GM21825 (cell line): ENCODE data around the gene IGF1R.

Experiments
- ATAC-seq: cut with Tn5 transposase; IDR thresholded peaks from one replicate; pipeline ENCODE4 v1.9.1; 2021; ENCODE audit warnings: mild to moderate bottlenecking, moderate library complexity; ENCODE audit not compliant: unreplicated experiment

IGF1R gene

DNA sequence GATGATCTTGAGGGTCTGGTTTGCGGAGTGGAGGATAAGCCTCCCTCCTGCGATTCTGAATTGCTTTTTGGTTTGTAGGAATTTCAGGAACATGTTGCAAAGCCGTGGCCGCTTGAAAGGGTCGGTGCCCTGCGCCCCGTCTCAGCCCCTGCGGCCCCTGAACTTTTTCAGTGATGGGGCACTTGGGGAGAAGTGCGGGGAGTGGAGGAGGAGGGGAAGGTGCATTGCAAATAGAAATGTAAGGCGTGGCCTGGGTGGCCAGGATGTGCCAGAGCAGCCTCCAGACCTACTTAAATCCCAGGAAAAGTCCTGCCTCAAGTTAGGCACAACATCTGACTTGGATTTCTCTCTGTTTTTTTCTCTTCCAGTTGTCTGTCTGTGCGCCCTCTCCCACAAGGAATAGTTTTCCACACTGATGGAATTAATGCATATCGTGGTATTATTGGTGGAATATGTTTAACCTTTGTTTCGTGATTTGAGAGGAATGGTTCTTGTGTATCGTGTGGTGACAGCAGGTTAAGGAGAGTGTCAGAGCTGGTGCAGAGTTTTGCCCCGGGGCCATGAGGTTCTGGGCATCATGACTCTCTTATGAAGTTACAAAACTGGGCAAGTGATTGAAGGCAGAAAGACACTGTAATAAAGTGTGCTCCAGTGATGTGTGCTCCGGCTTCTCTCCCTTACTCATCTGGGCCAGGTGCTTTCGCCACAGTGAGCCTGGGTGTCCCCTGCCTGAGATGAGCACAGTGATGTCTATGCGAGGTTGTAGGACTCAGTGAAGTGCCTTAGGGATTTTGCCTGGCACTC, 205.5 kb downstream of the IGF1R start:
- no peak for ATAC-seq

DNA sequence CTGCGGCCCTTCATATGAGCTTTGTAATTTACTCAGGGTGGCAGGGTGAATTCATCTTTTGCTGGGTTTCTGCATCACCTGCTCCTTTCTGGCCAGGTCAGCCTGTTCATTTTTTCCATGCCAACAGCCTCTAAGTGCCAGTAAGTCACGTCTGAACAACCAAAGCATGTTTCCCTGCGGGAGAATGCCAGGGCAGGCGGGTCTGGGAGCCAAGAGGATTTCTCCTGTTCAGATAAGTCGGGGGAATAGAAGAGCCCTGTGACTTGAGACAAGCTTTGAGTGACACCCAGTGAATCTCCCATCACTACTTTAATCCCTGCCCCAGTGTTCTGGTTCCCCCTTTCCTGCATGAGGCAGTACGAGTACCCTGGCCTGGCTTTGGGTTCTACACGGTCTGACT, 206.2 kb downstream of the IGF1R start:
- no peak for ATAC-seq

DNA sequence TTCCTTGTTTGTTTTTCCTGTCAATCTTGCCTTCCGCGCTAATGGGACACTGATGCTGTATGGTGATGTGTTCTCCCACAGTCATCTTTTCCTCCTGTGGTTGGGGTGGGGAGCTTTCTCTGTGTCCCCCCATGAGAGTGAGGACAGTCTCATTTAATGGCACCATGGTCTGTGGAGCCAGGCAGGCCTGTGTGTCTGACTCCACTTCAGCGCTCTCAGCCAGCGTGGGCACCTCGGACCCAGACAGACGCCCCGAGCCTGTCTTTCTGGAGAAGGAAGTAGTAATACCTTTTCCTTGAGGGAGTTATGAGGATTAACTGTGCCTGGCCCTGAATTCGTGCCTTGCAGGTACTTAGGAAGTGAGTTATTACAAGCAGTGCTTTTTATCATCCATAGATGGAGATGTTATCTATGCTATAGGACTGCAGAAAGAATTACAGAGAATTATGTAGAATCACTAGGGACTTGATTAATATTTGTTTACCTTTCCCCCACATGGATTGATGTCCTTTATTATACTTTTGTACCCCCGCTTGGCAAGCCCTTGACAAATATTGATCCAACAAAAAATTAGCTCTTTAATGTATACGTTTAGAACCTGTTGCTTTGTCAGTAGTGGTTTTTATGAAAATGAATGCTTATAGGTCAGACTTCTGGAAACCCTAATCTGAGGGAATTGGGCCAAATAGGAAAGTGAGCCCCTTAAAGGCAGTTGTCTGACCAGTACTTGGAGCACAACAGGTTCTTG, 206.9 kb downstream of the IGF1R start:
- ATAC-seq = no peak

DNA sequence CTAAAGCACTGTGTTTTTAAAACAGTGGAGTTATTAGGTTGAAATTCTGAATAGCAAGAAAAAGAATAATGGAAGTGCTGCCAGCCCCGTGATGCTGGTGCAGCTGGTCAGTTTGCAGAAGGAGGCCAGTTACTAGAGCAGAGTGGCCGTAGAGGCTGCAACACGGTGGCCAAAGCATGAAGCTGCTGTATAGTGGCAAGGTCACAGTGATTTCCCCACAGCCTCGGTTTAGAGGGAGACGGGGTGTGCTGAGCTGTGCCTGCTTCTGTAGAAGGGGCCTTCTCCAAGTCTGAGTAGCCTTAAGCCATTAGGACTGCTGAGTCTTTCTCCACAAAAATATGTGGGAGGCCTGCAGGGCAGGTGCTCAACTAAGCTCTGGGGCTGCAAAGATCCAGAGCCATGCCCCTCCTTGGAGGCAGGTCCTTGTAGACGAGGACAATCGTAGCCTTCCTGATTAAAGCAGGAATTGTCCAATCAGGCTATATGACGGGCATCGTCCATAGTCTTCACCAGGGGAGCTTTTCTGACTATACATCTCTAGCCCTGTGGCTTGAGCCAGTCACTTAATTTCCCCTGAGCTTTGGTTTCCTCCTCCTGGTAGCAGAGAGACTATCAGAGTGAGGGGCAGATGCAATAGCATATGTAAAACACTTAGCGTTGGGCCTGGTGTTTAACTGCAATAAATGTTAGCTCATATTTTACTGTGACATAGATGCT, 207.6 kb downstream of the IGF1R start:
- ATAC-seq = no peak

DNA sequence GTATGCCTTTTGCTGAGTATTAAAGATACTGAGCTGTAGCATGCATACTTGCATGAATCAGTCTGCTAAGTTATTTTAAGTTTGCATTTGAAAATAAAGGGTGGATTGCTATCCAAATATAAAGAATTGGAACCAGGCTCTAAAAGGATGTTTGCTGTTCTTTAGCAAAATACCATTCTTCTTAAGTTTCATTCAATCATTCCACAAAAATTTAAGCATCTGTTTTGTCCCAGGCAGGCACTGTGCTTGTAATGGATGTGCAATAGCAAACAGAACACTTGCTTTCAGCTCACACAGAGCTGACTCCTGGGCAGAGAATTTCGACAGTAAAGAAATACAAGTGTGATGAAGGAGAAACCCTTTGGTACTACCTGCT, 208.2 kb downstream of the IGF1R start:
- no peak for ATAC-seq

DNA sequence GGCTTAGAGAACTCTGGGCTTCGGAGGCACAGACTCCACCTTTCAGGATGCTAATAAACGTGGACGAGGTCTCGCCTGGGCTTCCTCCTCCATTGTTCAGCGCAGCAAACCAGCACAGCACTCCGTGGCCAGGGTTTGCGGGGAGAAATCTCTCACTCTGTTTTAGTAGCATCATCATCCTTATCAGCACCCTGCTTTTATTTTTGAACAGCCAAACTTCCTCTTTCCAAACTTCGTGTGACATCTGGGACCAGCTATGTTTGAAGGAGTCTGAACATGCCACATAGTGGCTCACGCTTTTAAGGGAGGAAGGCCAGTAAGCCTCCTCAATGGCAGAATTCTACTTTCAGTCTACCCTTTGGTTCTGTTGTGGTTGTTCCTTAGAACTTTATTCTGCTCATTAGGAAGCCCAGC, 210.3 kb downstream of the IGF1R start:
- ATAC-seq = no peak

DNA sequence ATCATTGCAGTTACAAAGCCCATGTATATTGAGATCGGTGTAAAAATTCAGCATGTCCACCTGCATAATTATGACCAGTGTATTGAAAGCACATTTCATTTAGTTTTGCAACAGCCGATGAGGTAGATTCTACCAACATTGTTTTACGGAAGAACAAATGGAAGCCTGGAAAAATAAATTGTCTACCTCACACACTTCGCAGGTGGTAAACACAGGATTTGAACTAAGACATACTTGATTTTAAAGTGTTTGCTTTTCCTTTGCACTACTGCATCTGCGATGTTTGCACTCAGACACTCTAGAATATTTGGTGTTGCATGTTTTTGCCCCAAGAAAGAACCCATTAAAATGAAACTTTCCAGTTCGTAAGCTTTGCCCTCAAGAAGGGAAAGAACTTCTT, 210.8 kb downstream of the IGF1R start:
- no peak for ATAC-seq

DNA sequence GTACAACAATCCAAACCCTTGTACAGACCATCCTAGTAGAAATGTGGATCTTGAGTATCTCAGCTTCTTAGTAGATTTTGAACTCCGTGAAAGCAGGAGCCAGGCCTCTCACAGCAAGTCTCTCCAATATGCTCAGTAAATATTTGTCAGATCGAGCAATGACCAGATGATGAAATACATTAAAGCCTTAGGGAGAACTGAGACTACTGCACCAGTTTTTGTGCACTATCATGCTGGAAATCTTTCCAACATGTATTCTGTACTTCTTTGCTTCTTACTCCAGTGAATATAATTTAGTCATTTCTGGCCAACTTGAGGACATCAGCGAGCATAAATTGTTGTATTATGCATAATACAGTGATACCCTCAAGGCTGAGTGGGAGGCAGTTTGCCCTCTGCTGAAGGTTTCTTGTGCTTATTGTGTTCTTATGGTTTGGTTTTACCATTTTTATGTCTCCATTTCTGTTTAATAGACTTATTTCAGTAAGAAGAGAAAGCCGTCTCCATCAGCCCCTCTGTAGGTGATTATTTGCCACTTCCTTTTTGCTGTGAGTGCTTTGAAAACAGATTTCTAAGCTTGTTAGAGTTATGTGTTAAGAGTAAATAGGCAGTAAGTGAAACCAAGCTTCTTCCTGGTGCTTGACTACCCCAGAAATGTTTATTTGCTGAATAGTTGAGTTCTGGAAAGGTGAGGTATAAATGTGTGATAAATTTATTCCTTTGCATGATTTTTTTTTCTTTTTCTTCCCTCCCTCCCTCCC, 212.1 kb downstream of the IGF1R start:
- ATAC-seq = no peak

DNA sequence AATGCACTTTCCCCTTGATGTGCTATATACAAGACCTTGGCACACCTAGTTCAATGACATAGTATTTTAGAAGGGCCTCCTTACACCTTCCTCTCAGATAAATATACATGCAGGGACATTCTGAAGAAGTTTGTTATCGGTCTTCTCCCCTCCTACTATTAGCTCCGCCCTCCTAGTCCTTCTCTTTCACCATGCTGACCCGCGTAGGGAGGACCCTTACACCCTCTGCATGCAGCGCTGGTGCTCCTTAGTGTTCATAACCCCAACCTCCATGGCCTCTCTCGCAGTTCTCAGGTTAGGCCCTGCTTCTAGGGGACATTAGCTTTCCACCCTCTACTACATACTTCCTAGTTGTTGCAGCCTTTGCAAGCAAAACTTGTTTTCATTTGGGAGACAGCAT, 212.8 kb downstream of the IGF1R start:
- no peak for ATAC-seq

DNA sequence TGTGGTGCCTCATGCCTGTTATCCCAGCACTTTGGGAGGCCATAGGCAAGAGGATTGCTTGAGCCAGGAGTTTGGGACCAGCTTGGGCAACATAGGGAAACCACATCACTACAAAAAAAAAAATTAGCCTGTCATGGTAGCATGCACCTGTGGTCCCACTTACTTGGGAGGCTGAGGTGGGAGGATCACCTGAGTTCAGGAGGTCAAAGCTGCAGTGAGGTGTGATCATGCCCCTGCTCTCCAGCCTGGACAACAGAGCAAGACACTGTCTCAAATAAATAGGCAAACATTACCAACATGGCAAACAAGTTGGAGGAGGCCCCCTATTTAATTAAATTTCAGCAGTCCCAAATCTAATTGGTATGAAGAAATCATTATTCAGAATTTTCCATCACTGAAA, 215.6 kb downstream of the IGF1R start:
- ATAC-seq = no peak

DNA sequence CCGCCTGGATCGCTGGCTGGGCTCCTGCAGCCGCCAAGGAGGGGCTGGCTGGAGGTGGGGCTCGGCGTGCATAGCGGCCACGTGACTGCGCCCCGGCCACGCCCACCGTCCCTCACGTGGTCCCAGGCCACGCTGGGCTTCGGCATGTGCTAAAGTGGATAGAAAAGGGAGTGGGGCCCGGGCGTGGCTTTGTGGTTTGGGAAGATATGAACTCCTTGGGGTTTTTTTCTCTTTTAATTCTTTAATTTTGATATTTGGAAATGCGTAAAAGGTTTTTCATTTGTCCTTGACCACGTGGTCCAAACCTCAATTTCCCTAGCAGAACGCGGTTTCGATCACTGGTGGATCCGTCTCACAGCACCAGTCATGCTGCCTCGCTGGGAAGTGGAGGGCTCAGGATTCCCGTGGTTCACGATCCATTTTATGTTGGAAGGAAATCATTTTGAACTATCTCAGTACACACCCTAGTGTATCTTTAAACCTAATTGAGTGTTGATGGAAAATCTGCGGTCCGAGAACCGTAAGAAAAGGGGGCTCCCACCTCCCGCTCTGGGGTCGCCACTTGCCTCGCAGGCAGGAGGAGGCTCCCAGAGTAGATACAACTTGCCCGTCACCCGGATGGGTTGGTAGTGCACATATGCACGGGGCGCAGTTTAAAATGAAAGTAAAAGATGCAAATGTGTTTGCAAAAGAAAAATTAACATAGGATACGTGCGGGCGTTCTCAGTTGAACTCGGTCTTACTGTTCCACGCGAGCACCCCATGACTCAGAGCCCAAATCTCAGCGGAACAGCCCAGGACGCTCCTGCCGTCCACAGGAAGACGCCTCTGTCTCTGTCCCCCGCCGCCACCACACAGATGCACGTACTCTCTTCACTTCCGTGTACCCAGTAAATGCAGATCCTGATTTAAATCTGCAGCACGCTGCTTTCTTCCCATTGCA, 217.3 kb downstream of the IGF1R start:
- ATAC-seq = peak; percentile 93

DNA sequence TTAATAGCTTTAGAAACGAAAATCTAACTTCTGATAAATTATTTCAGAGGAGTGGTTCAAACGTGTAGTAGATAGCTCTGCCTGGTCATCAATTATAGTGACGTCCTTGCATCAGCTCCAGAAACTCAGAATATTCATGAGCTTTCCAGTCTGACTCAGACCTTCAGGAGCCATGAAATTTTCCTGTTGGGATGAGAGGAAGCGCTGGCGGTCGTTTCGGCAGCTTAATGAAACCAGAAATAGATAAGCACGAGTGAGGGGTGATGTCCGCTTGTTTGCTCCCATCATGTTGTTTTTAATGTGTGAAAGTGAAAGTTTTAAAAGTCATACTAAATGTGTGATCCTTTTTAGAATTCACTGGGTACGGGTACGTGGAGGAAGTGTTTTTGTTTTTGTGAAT, 218.2 kb downstream of the IGF1R start:
- no peak for ATAC-seq

DNA sequence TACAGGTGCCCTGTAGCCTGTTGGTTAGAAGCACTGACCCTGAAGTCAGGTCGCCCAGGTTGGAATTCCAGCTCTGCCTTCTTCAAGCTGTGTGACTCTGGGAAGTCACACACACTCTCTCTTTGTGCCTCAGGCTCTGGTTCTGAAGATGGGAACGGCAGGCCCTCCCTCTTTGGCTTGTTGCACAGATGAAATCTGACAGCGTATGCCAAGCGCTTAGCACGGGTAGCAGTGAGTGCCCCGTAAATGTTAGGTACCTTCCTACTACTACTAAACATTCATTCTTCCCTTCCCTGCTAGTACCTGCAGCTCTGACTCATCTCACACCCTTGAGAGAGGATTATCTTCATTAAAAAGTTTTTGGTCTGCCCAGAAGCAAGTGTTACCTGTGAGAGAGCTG, 220.2 kb downstream of the IGF1R start:
- ATAC-seq = no peak

DNA sequence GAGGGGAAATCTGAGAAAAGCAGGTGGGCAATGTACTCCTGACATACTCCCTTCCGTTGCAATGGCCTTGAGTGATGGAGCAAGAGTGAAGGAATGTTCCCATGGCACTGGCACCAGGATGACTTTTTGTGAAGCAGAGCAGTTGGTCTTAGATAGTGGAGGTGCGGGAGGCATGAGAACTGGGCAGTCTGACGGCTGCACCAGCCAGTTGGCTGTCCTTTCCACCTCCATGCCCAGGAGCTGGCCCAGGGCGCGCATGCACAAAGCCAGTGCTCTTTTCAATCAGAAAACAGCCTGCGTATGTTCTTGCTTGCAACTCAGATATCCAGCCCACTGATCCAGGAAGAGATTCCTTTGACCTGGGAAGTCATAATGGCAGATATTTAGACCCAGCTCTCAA, 222.4 kb downstream of the IGF1R start:
- no peak for ATAC-seq

DNA sequence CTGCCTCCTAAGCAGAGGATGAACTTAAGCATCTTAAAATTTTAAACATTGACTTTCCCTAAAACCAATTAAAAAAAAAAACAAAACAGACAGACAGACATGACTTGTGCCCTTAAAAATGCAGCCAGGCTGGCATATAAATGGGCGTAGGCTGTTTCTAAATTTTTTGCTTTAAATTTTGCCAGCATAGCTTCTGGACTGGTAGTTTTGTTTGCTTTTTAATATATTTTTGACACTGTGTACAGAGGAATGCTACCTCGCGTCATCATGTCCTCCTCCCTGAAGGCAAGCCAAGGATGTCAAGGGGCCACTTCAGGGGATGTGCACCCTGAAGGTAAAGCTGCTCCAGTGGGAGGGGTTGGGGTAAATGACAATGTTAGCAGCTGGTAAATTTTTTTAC, 224.4 kb downstream of the IGF1R start:
- ATAC-seq = no peak

DNA sequence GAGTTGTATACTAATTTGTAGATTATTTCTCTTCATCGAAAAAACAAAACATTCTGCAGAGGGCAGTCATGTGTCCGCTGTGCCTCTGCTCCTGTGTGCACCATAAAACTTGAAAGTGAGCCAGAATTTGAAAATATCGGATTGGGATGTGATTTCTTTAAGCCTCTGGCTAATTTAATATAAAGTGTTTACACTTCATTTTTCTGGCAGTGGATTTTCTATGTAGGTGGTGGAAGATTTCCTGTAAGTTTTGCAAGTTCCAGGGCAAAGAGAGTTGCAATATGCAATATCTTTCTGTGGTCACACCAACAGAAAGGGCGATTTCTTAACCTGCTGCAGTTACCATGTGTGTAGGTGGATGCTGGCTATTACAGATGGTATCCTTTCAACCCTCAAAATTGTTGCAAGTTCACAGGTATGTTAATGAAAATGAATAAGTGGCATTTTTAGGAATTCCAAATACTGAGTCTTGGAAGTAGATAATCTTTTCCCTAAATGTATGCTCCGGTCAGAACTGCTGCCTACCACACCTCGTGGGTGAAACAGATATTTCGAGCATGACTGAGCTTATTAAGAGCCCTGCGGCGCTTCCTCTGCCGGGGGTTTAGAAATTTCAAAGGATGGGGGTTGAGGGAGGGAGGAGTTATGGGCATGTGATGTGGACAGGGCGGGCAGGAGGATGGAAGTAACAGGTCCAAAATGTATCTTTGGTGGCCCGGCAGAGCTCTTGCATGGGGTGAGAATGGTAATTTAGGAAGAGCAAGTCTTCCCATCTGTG, 225.3 kb downstream of the IGF1R start:
- peak; percentile 61 for ATAC-seq

DNA sequence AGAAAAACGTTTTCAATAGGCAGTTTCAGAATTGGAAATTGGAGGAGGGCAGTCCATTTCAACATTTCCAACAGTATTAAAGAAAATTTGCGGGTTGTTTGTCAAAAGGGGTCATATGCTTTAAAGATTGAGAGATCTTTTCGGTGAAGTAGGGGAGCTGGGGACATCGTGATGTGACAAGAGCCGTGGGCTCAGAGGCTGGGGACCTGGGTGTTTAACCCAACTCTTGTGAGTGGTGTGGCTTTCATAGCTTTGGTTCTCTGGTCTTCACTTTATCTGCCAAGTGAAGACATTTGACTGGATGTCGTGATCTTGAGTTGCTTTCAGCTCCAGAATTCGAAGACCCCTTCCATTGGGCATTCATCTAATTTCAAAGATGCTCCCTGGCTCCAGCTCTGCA, 226.0 kb downstream of the IGF1R start:
- no peak for ATAC-seq

DNA sequence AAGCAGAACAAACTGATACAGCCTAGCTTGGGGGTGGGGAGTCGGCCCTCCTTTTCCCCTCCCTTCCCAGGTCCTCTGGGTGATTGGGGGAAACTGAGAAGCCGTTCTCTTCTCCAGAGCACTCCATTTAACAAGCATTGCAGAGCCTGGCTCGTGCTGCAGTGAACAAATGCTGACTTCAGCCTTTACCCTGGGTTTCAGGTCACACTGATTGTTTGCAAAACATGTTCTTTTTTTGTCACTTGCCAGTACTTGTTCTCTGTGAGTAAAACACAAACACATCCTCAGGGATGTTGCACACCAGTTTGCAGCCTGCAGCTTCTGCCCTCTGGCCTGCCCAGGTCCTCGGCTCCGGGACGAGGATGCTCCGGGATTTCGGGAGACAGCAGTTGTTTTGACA, 226.4 kb downstream of the IGF1R start:
- no peak for ATAC-seq

DNA sequence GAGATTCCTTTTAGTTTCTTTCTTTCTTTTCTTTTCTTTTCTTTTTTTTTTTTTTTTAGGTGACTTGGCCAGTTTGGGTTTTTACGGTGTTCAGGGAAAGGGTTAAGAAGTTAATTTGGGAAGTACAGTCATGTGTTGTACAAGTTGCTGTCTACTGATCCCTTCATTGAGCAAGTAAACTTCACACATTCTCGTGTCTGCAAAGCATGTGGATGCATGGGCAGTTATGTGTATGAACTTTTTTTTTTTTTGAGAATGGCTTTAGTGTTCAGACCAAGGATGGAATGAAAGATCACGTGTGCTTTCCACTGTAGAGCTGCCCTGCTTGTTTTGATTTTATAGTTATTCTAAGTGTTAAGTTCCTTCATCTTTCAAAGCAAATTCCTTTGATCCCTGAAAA, 227.0 kb downstream of the IGF1R start:
- ATAC-seq = no peak
